ENCODE results near the gene NDUFAF8.

GRCh38 chr17:81242421-81243332 lies 3.6 kb downstream of the NDUFAF8 start:
- TF ChIP-seq CTCF (IDR thresholded peaks at IDR 0.05; ENCODE audit: borderline replicate concordance, extremely low read depth, low read length, poor library complexity, severe bottlenecking) = no peak
- no peak for TF ChIP-seq EZH2 (IDR thresholded peaks at IDR 0.05; ENCODE audit: borderline replicate concordance, low read depth, low read length, severe bottlenecking)

Data from DND-41 (cell line).